HG03558 (cell line): ENCODE data around the gene GALNT17.
"Not testable (repeated sequence)": the region's sequence is repeated elsewhere in the genome, so short reads cannot be mapped to it uniquely, and the experiment has no call there.

ENCODE experiments used
- ATAC-seq: cut with Tn5 transposase; IDR thresholded peaks from one replicate; pipeline ENCODE4 v1.9.1; 2021; ENCODE audit warnings: moderate number of reproducible peaks; ENCODE audit not compliant: unreplicated experiment; ENCODE audit errors: extremely low read depth

GALNT17 gene

GRCh38 chr7:71227126-71227525 is 95.2 kb downstream of the GALNT17 start:
- ATAC-seq = no peak

DNA sequence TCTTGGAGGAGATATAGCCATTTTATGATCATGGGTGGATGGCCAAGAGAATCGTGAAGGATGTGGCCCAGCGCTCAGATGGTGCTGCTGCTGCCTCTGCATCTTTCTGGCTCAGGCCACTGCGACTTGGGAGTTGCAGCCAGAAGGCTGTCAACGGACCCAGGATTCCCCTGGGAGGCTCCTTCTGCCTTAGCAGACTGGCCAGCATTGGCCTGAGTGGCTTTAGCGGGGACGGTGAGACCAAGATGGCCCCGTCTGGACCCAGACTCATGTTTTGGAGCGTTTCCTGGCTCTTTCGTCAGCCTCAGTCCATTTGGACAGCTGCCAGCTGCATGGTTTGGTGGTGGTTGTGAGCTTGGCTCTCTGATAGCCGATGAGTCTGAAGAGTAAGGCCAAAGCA is 97.2 kb downstream of the GALNT17 start:
- ATAC-seq = no peak

- ATAC-seq = no peak
Observed at GRCh38 chr7:71229699-71230098, 97.8 kb downstream of the GALNT17 start.

DNA sequence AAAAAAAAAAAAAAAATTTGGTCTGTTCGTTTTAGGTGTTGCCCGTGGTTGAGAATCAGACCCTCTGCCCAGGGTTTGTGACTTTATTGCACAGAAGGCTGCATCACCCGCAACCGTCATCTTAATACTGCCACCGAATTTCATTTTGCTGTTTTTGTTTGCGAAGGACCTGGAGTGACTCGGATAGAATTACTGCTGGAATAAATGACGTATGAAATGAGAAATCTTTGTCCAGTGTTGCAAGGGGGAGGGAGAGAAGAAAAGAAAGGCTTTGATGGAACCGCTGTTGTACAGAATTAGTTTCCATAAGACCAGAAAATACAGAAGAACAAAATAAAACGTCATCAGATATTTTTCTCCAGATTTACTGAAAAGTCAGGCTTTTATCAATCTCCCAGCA is 103.3 kb downstream of the GALNT17 start:
- ATAC-seq = no peak

GRCh38 chr7:71236230-71237105 is 104.5 kb downstream of the GALNT17 start:
- ATAC-seq = no peak

- ATAC-seq = no peak
Observed at GRCh38 chr7:71237945-71238344, 106.0 kb downstream of the GALNT17 start.

DNA sequence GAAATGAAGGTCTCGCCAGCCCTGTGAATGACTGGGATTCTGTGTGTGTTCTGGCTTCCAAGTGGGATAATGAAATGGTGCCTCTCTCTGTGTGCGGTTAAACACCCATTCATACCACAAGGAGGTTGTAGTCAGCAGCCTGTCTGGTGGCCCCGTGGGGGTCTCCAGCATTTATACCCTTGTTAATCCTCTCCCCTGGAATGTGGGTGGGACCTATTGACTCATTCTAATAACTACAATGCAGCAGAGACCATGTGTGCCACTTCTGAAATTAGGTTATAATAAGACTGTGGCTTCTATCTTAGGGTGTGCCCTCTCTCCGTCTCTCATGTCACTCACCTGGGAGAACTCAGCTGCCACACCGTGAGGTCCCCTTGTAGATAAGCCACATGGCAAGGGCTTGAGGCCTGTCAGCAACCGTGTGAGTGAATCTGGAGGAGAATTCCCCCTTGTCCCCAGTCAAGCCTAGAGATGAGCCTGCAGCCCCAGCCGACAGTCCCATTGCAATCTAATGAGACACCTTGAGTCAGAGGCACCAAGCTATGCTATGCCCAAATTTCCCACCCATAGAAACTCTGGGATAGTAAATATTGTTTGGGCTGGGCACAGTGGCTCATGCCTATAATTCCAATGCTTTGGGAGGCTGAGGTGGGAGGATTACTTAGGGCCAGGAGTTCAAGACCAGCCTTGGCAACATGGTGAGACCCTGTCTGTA is 106.8 kb downstream of the GALNT17 start:
- no peak for ATAC-seq

GRCh38 chr7:71239586-71240268 is 107.8 kb downstream of the GALNT17 start:
- ATAC-seq = no peak

GRCh38 chr7:71243736-71244410 is 111.9 kb downstream of the GALNT17 start:
- ATAC-seq = no peak

GRCh38 chr7:71245038-71245437 is 113.1 kb downstream of the GALNT17 start:
- ATAC-seq = no peak

DNA sequence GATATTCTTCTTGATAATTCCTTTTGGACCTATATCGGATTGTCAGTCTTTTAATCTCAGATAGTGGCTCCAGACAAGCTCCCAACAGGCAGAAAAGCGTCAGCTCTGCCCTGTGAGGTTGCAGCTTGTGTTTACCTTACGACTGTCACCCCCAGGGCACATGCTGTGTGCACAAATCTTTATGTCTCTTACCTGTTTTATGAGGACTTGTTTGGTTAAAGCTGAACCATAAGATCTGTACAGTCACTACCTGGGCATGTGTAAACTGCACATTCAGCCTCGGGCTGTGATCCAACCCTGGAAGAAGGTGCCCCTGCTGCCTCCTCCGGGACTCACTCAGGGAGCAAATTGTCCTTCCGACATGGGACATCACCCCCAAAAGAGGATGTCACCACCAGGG is 119.8 kb downstream of the GALNT17 start:
- ATAC-seq = no peak

DNA sequence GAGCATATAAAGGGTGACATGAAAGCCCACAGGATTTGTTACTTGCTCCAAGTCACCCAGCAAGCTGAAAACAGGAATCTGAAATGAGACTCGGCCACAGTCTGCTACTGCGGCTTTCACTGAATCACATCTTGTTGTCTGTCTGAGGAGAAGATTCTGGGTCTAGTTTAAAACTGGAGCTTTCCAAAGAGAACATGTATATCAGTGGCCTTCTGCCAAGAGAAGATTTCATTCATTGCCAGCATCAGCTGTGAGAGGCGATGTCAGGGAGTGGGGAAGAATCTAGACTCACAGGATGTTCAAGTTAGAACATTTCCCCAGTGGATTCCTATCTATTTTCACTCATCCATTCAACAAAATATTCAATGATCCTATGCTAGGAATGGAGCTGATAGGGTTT is 122.8 kb downstream of the GALNT17 start:
- no peak for ATAC-seq

DNA sequence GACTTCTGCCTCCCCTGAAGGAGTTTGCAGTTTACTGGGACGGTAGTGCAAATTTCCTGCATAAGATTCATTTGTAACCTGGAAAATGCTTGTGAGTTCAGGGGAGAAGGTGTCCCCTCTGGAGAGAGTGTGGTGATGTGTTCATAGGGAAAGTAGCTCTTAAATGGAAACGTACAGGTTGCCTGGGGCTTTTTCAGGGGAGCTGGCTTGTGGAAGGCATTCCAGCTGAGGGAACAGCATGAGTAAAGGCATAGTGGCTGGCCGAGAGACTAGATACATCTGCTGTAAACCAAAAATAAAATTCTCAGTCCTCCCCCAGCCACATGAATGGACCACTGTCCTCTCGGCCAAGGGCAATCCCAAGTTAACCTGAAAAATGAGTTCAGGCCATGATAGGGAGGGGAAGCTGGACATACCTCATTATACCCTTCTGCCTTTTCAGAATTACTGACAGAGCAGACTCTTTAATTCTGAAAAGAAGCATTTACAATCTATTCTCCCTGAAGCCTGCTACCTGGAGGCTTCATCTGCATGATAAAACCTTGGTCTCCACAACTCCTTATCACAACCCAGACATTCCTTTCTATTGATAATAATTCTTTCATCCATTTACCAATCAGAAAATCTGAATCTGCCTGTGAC is 123.7 kb downstream of the GALNT17 start:
- no peak for ATAC-seq

- ATAC-seq = no peak
Observed at GRCh38 chr7:71261066-71261465, 129.1 kb downstream of the GALNT17 start.

DNA sequence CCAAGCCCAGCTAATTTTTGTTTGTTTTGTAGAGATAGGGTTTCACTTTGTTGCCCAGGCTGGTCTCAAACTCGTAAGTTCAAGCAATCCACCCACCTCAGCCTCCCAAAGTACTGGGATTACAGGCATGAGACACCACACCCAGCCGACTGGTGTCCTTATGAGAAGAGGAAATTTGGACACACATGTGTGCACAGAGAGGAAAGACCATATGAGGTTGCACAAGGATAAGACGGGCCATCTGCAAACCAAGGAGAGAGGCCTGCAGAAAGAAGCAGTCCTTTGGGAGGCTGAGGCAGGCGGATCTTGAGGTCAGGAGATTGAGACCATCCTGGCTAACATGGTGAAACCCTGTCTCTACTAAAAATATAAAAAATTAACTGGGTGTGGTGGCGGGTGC is 130.9 kb downstream of the GALNT17 start:
- not testable (repeated sequence) for ATAC-seq

DNA sequence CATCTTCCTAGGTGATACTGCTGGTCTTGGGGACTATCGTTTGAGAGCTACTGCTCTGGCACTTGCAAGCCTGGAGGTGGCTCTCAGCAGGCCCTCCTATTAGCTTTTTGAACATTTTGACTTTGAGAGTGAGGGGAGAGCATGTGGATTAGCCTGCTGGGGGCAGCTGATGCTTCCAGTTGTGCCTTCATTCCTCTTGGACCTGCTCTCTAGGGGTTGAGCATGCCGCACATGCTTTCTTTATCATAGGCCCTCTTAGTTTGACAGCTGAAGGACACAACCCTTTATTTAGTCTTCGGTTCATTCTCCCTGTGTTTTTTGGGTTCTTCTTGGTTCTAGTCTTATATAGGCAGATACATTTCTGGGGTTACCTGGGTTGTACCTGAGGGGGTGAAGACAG is 132.1 kb downstream of the GALNT17 start:
- ATAC-seq = no peak

GRCh38 chr7:71266912-71267311 is 135.0 kb downstream of the GALNT17 start:
- ATAC-seq = no peak

DNA sequence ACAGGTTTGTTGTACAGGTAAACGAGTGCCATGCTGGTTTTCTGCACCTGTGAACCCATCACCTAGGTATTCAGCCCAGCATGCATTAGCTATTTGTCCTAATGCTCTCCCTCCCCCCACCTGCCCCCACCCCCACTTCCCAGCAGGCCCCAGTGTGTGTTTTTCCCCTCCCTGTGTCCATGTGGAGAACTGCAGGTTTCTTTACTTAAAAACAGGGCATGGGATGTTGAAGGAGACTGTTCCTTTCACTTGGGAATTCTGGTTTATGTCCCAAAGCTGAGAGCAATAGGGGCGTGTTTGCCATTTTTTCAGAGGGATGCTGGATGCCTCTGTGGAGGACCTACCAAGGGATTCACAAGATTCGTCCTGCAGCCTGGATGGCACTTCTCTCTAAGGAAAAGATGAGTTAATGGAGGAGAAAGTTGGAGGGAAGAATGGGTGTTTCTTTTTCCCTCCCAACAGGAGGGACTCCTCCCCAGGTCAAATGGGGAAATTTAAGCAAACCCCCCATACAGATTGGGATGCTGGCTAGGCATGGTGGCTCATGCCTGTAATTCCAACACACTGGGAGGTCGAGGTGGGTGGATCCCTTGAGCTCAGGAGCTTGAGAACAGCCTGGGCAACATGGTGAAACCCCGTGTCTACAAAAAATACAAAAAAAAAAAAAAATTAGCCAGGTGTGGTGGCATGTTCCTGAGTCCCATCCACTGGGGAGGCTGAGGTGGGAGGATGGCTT is 136.0 kb downstream of the GALNT17 start:
- no peak for ATAC-seq

GRCh38 chr7:71270558-71270957 is 138.6 kb downstream of the GALNT17 start:
- no peak for ATAC-seq
